SK-N-SH (cell line): ENCODE data around the gene LBR. TPM values are rescaled to one million over a fixed set of nuclear protein-coding genes. Genes with fewer than 3 reads are reported as not detected.

Experiments used
- CTCF ChIA-PET: fragments of 300-600, 350-600 bp; formaldehyde crosslinking; extraction: SDS; loops from one replicate; lab custom pipeline; 2021; lab: Yijun Ruan, JAX
- POLR2A ChIA-PET: fragments of 350-600 bp; sonication (Branson Sonifier 250); formaldehyde crosslinking; extraction: SDS; loops from one replicate; lab custom pipeline; 2020; ENCODE audit warnings: antibody characterized with exemption, inconsistent platforms; lab: Yijun Ruan, JAX
- DNase-seq: peaks from one replicate; pipeline ENCODE4 v3.0.0; 2012
- H2AFZ ChIP-seq: fragments of 200-600 bp; sonication (generic); 2 replicates; pipeline ENCODE4 v1.8.1; 2016; ENCODE audit warnings: antibody characterized with exemption, mild to moderate bottlenecking, low read depth
- H3F3A ChIP-seq: fragments of 200-600 bp; sonication (generic); replicated peaks from 2 replicates; pipeline ENCODE3; 2016; ENCODE audit warnings: antibody characterized with exemption, mild to moderate bottlenecking; ENCODE audit not compliant: insufficient read depth
- H3K27ac ChIP-seq, 2 experiments: fragments of 200-500 bp in 1 of 2; fragments of 200-600 bp in 1 of 2; sonication (Bioruptor generic) in 1 of 2; sonication (generic), shearing (Covaris generic) in 1 of 2; 2 replicates each; pipeline versions ENCODE4 v1.5.1 to v1.6.1; 2014 to 2016; ENCODE audit warnings: low read depth in 2 of 2, inconsistent platforms in 1 of 2, low read length in 1 of 2, mild to moderate bottlenecking in 1 of 2, mixed read lengths in 1 of 2
- H3K27me3 ChIP-seq: fragments of 200-600 bp; sonication (generic), shearing (Covaris generic); 2 replicates; pipeline ENCODE4 v1.6.1; 2016; ENCODE audit warnings: mixed run types; ENCODE audit not compliant: insufficient read depth
- H3K36me3 ChIP-seq, 2 experiments: fragments of 200-500 bp in 1 of 2; fragments of 200-600 bp in 1 of 2; sonication (Bioruptor generic) in 1 of 2; sonication (generic) in 1 of 2; replicated peaks in 1 of 2; 2 replicates each; pipeline versions ENCODE3 to v1.5.1; 2014 to 2016; ENCODE audit warnings: low read length in 1 of 2, mild to moderate bottlenecking in 1 of 2; ENCODE audit not compliant: insufficient read depth in 2 of 2, control insufficient read depth in 1 of 2
- H3K4me1 ChIP-seq, 2 experiments: fragments of 200-500 bp in 1 of 2; fragments of 200-600 bp in 1 of 2; sonication (Bioruptor generic) in 1 of 2; sonication (generic), shearing (Covaris generic) in 1 of 2; 2 replicates each; pipeline versions ENCODE4 v1.5.1 to v1.6.1; 2014 to 2016; ENCODE audit warnings: low read depth in 1 of 2, low read length in 1 of 2, mixed run types in 1 of 2; ENCODE audit not compliant: insufficient read depth in 2 of 2, control insufficient read depth in 1 of 2
- H3K4me2 ChIP-seq: fragments of 200-600 bp; sonication (generic), shearing (Covaris generic); 2 replicates; pipeline ENCODE4 v1.6.1; 2017; ENCODE audit warnings: mixed run types
- H3K4me3 ChIP-seq, 2 experiments: fragments of 200-500 bp in 1 of 2; fragments of 200-600 bp in 1 of 2; sonication (Bioruptor generic) in 1 of 2; sonication (generic), shearing (Covaris generic) in 1 of 2; 2 replicates each; pipeline versions ENCODE4 v1.5.1 to v1.8.1; 2014 to 2016; ENCODE audit warnings: low read depth in 2 of 2, inconsistent platforms in 1 of 2, low read length in 1 of 2, mild to moderate bottlenecking in 1 of 2, mixed read lengths in 1 of 2, moderate library complexity in 1 of 2
- H3K79me2 ChIP-seq: fragments of 200-600 bp; sonication (generic); 2 replicates; pipeline ENCODE4 v1.8.1; 2017; ENCODE audit warnings: mild to moderate bottlenecking; ENCODE audit not compliant: insufficient read depth
- H3K9ac ChIP-seq: fragments of 200-600 bp; sonication (generic); 2 replicates; pipeline ENCODE4 v1.6.1; 2017; ENCODE audit warnings: mixed run types
- H3K9me2 ChIP-seq: fragments of 200-600 bp; sonication (generic); 2 replicates; pipeline ENCODE4 v1.6.1; 2017; ENCODE audit warnings: mixed run types
- H3K9me3 ChIP-seq: fragments of 200-600 bp; sonication (generic); 2 replicates; pipeline ENCODE4 v1.6.1; 2017; ENCODE audit warnings: mixed run types, mild to moderate bottlenecking, moderate library complexity
- H4K20me1 ChIP-seq: fragments of 200-600 bp; sonication (generic); 2 replicates; pipeline ENCODE4 v1.6.1; 2017; ENCODE audit warnings: mild to moderate bottlenecking, mixed run types; ENCODE audit not compliant: insufficient read depth
- EP300 ChIP-seq, 2 experiments: IDR thresholded peaks; 2 replicates each; pipeline versions ENCODE4 v1.4.0 to v1.6.1; 2012; ENCODE audit warnings: borderline replicate concordance in 1 of 2, low read depth in 1 of 2, low read length in 1 of 2
- FOSL2 ChIP-seq: IDR thresholded peaks from 2 replicates; pipeline ENCODE4 v1.4.0; 2012; ENCODE audit warnings: low read depth, mild to moderate bottlenecking, moderate library complexity, borderline replicate concordance
- IRF3 ChIP-seq: fragments of 150-350 bp; IDR thresholded peaks from 2 replicates; pipeline ENCODE4 v1.6.1; 2016; ENCODE audit warnings: mild to moderate bottlenecking, low read depth, low read length
- MEF2A ChIP-seq: IDR thresholded peaks from 2 replicates; pipeline ENCODE4 v1.4.0; 2012; ENCODE audit warnings: low read depth, borderline replicate concordance
- MXI1 ChIP-seq: IDR thresholded peaks from 2 replicates; pipeline ENCODE4 v1.6.1; 2012; ENCODE audit warnings: mild to moderate bottlenecking, low read depth, low read length, improper control_type of control experiment
- NRF1 ChIP-seq: IDR thresholded peaks from 2 replicates; pipeline ENCODE4 v1.6.1; 2012; ENCODE audit warnings: low read depth, mild to moderate bottlenecking, low read length
- POLR2AphosphoS5 ChIP-seq: IDR thresholded peaks from 2 replicates; pipeline ENCODE4 v1.6.1; 2012; ENCODE audit warnings: low read depth, low read length
- RCOR1 ChIP-seq: fragments of 150-350 bp; IDR thresholded peaks from 2 replicates; pipeline ENCODE4 v1.6.1; 2017; ENCODE audit warnings: antibody characterized with exemption, low read length
- RFX5 ChIP-seq: IDR thresholded peaks from 2 replicates; pipeline ENCODE4 v1.6.1; 2012; ENCODE audit warnings: mild to moderate bottlenecking, improper control_type of control experiment, low read length
- SMC3 ChIP-seq: IDR thresholded peaks from 2 replicates; pipeline ENCODE4 v1.6.1; 2012; ENCODE audit warnings: low read depth, low read length, improper control_type of control experiment
- TAF1 ChIP-seq: IDR thresholded peaks from 2 replicates; pipeline ENCODE4 v1.6.1; 2012; ENCODE audit warnings: low read depth, mild to moderate bottlenecking, low read length, moderate library complexity, borderline replicate concordance
- TCF12 ChIP-seq: IDR thresholded peaks from 2 replicates; pipeline ENCODE4 v1.4.0; 2012
- ZBTB33 ChIP-seq: IDR thresholded peaks from 2 replicates; pipeline ENCODE4 v1.4.0; 2012; ENCODE audit warnings: low read depth, borderline replicate concordance
- WGBS: methylation state at CpG from one replicate; pipeline ENCODE4 v1.1.6; 2017; ENCODE audit warnings: low lambda C conversion rate; 5-methylcytosine and 5-hydroxymethylcytosine counted together
- polyA plus RNA-seq, 3 experiments: library from polyadenylated mRNA; depleted of rRNA; stranded (reverse); fragments of >200 nt; gene quantifications; 2 replicates each; pipeline ENCODE4 v1.2.3, GENCODE V29; 2012
- TF ChIP-seq, protein P1 (sequence below): IDR thresholded peaks from 2 replicates; pipeline ENCODE4; 2012
- TF ChIP-seq, protein P2 (sequence below): fragments of 150-350 bp; IDR thresholded peaks from 2 replicates; pipeline ENCODE4 v1.6.1; 2017; ENCODE audit warnings: antibody characterized with exemption, low read length, low read depth, borderline replicate concordance
- TF ChIP-seq, protein P3 (sequence below): IDR thresholded peaks from 2 replicates; pipeline ENCODE4 v1.4.0; 2012; ENCODE audit warnings: low read depth, borderline replicate concordance
- TF ChIP-seq, protein P4 (sequence below): fragments of 200-600 bp; sonication (generic); IDR thresholded peaks from 2 replicates; pipeline ENCODE4 v1.6.1; 2017; ENCODE audit warnings: antibody characterized with exemption, mild to moderate bottlenecking, moderate library complexity

LBR gene
- polyA plus RNA-seq, 1 of the 3 experiments (the other 2 are of a cell fraction), result 10.6 TPM

DNA sequence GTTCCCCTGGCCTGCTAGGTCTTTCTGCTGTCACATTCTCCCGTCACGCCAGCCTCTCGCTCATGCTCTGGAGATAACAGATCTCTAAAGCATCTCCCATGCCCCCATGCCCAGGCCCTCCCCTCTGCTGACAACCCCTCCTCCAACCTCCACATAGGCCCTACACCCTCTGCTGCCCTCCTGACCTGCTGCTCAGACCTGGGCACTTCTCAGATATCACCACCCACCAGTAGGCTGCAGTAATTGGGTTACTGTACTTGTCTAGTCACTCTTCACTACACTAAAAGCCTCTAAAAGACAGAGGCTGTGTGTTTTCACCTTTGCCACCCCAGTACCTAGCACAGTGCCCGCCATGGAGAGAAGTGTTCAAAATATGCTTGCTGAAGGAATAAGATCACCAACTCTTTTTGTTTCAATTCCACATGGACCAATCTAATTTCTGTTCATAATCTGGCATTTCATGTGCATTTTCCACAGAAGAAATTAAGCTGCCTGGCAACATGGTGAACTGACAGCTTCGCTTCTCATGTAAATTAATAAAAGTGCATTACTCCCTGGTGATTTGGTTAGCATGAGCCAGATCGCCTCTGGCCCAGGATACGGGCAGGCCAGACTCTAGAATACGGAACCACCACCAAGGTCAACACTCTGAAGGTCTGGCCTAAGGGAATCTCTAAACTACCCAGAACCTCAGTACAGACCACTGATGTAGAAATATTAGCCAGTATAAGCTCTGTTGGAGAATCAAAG lies 20.7 kb downstream of the LBR start:
- no peaks in the 10 kb centered on the region for H4K20me1 ChIP-seq
- no peak overlapping the region for H2AFZ ChIP-seq
- no peaks in the 10 kb centered on the region for H3K9me3 ChIP-seq
- 94% methylated on average over 8 of the region's 8 CpGs for WGBS
- no peak for TF ChIP-seq EP300 (IDR thresholded peaks at IDR 0.05; ENCODE audit: borderline replicate concordance in 1 of 2, low read depth in 1 of 2, low read length in 1 of 2)
- TF ChIP-seq IRF3, result no peak
- TF ChIP-seq RFX5, result no peak
- TF ChIP-seq, protein P1, sequence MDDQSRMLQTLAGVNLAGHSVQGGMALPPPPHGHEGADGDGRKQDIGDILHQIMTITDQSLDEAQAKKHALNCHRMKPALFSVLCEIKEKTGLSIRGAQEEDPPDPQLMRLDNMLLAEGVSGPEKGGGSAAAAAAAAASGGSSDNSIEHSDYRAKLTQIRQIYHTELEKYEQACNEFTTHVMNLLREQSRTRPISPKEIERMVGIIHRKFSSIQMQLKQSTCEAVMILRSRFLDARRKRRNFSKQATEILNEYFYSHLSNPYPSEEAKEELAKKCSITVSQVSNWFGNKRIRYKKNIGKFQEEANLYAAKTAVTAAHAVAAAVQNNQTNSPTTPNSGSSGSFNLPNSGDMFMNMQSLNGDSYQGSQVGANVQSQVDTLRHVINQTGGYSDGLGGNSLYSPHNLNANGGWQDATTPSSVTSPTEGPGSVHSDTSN, result no peak
- no peak for TF ChIP-seq MEF2A
- TF ChIP-seq, protein P2, sequence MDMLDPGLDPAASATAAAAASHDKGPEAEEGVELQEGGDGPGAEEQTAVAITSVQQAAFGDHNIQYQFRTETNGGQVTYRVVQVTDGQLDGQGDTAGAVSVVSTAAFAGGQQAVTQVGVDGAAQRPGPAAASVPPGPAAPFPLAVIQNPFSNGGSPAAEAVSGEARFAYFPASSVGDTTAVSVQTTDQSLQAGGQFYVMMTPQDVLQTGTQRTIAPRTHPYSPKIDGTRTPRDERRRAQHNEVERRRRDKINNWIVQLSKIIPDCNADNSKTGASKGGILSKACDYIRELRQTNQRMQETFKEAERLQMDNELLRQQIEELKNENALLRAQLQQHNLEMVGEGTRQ, result no peak
- TF ChIP-seq ZBTB33, result no peak
- TF ChIP-seq SMC3, result no peak
- no peak for TF ChIP-seq TAF1
- TF ChIP-seq, protein P3, sequence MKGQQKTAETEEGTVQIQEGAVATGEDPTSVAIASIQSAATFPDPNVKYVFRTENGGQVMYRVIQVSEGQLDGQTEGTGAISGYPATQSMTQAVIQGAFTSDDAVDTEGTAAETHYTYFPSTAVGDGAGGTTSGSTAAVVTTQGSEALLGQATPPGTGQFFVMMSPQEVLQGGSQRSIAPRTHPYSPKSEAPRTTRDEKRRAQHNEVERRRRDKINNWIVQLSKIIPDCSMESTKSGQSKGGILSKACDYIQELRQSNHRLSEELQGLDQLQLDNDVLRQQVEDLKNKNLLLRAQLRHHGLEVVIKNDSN, result no peak
- no peak for TF ChIP-seq POLR2AphosphoS5
- no peak for TF ChIP-seq RCOR1
- TF ChIP-seq MXI1, result no peak
- TF ChIP-seq NRF1, result no peak
- no peak for TF ChIP-seq FOSL2
- TF ChIP-seq TCF12, result no peak
- TF ChIP-seq, protein P4, sequence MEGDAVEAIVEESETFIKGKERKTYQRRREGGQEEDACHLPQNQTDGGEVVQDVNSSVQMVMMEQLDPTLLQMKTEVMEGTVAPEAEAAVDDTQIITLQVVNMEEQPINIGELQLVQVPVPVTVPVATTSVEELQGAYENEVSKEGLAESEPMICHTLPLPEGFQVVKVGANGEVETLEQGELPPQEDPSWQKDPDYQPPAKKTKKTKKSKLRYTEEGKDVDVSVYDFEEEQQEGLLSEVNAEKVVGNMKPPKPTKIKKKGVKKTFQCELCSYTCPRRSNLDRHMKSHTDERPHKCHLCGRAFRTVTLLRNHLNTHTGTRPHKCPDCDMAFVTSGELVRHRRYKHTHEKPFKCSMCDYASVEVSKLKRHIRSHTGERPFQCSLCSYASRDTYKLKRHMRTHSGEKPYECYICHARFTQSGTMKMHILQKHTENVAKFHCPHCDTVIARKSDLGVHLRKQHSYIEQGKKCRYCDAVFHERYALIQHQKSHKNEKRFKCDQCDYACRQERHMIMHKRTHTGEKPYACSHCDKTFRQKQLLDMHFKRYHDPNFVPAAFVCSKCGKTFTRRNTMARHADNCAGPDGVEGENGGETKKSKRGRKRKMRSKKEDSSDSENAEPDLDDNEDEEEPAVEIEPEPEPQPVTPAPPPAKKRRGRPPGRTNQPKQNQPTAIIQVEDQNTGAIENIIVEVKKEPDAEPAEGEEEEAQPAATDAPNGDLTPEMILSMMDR, result no peak
- ChIA-PET POLR2A (no interaction called here), CTCF (interaction anchor here (0.8 to 1.4 kb wide), 3 partner anchors 9 to 88 kb away, joined by 3 to 5 read pairs (median 4); no protein-coding TSS in a partner anchor)
- no peak overlapping the region for H3K4me2 ChIP-seq
- no peak overlapping the region for H3K4me3 ChIP-seq
- H3K27ac ChIP-seq, result peak overlapping the region in 1 of 2 experiments; percentile 39; a peak in 1 of 4 replicates
- peak; percentile 30 for DNase-seq
- no peak overlapping the region for H3K9ac ChIP-seq
- H3K79me2 ChIP-seq, result no peaks in the 10 kb centered on the region
- H3K27me3 ChIP-seq, result no peaks in the 10 kb centered on the region
- peaks cover 42 to 73% of the 10 kb centered on the region in 2 experiments for H3K36me3 ChIP-seq
- H3K4me1 ChIP-seq, result peaks cover 0 to 8% of the 10 kb centered on the region in 2 experiments; a peak in 1 of 4 replicates
- H3F3A ChIP-seq, result no peaks in the 10 kb centered on the region
- no peaks in the 10 kb centered on the region for H3K9me2 ChIP-seq
